GM18505 (cell line): Measurements from ENCODE around the gene SLC29A2.
"Not testable (repeated sequence)": the region's sequence is repeated elsewhere in the genome, so short reads cannot be mapped to it uniquely, and the experiment has no call there.

ENCODE experiments used
- ATAC-seq: cut with Tn5 transposase; IDR thresholded peaks from one replicate; pipeline ENCODE4 v1.9.1; 2021; ENCODE audit not compliant: unreplicated experiment
- POLR2A ChIP-seq: IDR thresholded peaks from 4 replicates; pipeline ENCODE4 v1.6.1; 2011; ENCODE audit warnings: borderline replicate concordance; ENCODE audit not compliant: insufficient read depth, insufficient read length; ENCODE audit errors: extremely low read depth

SLC29A2 gene

GRCh38 chr11:66367561-66368312 lies 3.8 kb downstream of the SLC29A2 start:
- no peak for TF ChIP-seq POLR2A
- ATAC-seq, result no peak

GRCh38 chr11:66366844-66367477 lies 4.6 kb downstream of the SLC29A2 start:
- ATAC-seq, result no peak
- TF ChIP-seq POLR2A, result no peak

GRCh38 chr11:66365711-66366619 lies 5.6 kb downstream of the SLC29A2 start:
- ATAC-seq, result no peak
- no peak for TF ChIP-seq POLR2A

GRCh38 chr11:66365166-66365565 lies 6.4 kb downstream of the SLC29A2 start:
- no peak for ATAC-seq
- TF ChIP-seq POLR2A, result no peak

- no peak for TF ChIP-seq POLR2A
- ATAC-seq, result no peak
These were observed 7.6 kb downstream of the SLC29A2 start for GRCh38 chr11:66363805-66364535.

GRCh38 chr11:66363187-66363601 lies 8.4 kb downstream of the SLC29A2 start:
- no peak for ATAC-seq
- no peak for TF ChIP-seq POLR2A

GRCh38 chr11:66362481-66363147 lies 8.9 kb downstream of the SLC29A2 start:
- ATAC-seq, result no peak
- TF ChIP-seq POLR2A, result no peak

- TF ChIP-seq POLR2A, result no peak
- ATAC-seq, result no peak
These were observed 10.0 kb downstream of the SLC29A2 start for GRCh38 chr11:66361502-66361941.

- ATAC-seq, result no peak
- no peak for TF ChIP-seq POLR2A
These were observed 11.0 kb downstream of the SLC29A2 start for GRCh38 chr11:66360406-66361073.

- ATAC-seq, result no peak
- peak; percentile 19 for TF ChIP-seq POLR2A
These were observed 11.9 kb downstream of the SLC29A2 start for GRCh38 chr11:66359662-66360087.

GRCh38 chr11:66350560-66351235 lies 20.9 kb downstream of the SLC29A2 start:
- ATAC-seq, result not testable (repeated sequence)
